Epithelial cell of proximal tubule (primary cell): ENCODE measurements around the gene HNF1A. TPM values are rescaled to one million over a fixed set of nuclear protein-coding genes. Genes with fewer than 3 reads are reported as not detected.

ENCODE experiments used
- DNase-seq: peaks from one replicate; pipeline ENCODE4 v3.0.0-alpha.2; 2011; ENCODE audit warnings: low read depth
- H3K4me3 ChIP-seq: 2 replicates; pipeline ENCODE4 v1.5.1; 2011; ENCODE audit warnings: low read depth, mild to moderate bottlenecking, low read length
- CTCF ChIP-seq: conservative IDR thresholded peaks from 2 replicates; pipeline ENCODE4 v1.5.1; 2012; ENCODE audit warnings: low read depth, mild to moderate bottlenecking, low read length
- total RNA-seq: library from RNA; depleted of rRNA; stranded (reverse); fragments of >200 nt; gene quantifications from 2 replicates; pipeline ENCODE4 v1.2.3, GENCODE V29; 2015

Gene HNF1A, protein sequence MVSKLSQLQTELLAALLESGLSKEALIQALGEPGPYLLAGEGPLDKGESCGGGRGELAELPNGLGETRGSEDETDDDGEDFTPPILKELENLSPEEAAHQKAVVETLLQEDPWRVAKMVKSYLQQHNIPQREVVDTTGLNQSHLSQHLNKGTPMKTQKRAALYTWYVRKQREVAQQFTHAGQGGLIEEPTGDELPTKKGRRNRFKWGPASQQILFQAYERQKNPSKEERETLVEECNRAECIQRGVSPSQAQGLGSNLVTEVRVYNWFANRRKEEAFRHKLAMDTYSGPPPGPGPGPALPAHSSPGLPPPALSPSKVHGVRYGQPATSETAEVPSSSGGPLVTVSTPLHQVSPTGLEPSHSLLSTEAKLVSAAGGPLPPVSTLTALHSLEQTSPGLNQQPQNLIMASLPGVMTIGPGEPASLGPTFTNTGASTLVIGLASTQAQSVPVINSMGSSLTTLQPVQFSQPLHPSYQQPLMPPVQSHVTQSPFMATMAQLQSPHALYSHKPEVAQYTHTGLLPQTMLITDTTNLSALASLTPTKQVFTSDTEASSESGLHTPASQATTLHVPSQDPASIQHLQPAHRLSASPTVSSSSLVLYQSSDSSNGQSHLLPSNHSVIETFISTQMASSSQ
- 0.17 and 0.36 TPM in 2 replicates for total RNA-seq

- H3K4me3 ChIP-seq, result peak within 1 kb of the TSS; percentile 70
- no peak for TF ChIP-seq CTCF
- DNase-seq, result no peak
Observed at GRCh38 chr12:120978296-120979219, at the start of gene HNF1A. TSS of gene HNF1A (plus strand) at chr12:120978543. CDS start at chr12:120978769, 226 bp downstream.

- no peak for DNase-seq
- no peak overlapping the region for H3K4me3 ChIP-seq
- TF ChIP-seq CTCF, result no peak
Observed at GRCh38 chr12:120928864-120929652, 49.3 kb upstream of the HNF1A start.

DNA sequence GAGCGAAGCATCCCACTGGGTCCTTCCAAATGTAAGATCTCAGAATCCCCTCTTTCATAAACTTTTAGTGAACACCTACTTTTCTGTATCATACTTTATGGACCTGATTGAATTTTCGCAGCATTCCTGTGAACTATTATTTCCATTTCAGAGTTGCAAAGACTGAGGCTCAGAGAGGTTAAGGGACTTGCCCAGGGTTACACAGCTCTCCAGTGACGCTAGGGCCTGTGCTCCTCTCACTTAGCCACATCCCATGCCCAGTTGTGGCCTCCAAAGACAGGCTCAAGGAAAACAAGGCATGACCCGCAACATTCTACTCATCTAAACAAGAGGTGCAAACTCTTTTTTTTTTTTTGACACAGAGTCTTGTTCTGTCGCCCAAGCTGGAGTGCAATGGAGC lies 48.3 kb upstream of the HNF1A start:
- H3K4me3 ChIP-seq, result no peak overlapping the region
- TF ChIP-seq CTCF, result no peak
- no peak for DNase-seq

- no peak overlapping the region for H3K4me3 ChIP-seq
- TF ChIP-seq CTCF, result no peak
- DNase-seq, result no peak
Observed at GRCh38 chr12:120932058-120932457, 46.3 kb upstream of the HNF1A start.

DNA sequence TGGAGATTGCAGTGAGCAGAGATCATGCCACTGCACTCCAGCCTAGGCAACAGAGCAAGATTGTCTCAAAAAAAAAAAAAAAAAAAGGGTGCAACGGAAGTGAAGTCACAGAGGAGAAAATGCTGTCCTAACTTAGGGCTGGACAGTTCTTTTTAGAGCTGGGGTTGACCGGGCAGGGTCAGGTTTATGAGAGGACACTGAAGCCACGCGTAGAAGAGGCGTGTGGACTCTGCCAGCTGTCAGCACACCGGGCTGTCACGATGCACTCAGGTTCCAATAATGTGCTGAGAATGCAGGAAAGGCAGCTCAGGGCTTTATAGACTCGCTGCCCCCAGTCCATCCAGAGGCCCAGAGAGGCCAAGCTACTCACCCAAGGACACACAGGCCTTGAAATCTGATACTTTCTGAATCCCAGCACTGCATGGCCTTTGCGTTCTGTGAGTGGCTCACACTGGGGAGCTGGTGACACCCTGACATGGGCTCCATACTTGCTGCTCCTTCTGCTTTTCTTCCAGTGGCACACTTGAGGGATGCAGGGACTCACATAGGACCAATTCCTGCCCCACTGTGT lies 45.3 kb upstream of the HNF1A start:
- no peak overlapping the region for H3K4me3 ChIP-seq
- DNase-seq, result no peak
- no peak for TF ChIP-seq CTCF

GRCh38 chr12:120933786-120934185 lies 44.6 kb upstream of the HNF1A start:
- no peak for TF ChIP-seq CTCF
- DNase-seq, result no peak
- no peak overlapping the region for H3K4me3 ChIP-seq
